CD4-positive, alpha-beta memory T cell (primary cell): Measurements from ENCODE around the gene RALGAPB. TPM values are rescaled to one million over a fixed set of nuclear protein-coding genes. Genes with fewer than 3 reads are reported as not detected.

Source experiments
- CTCF ChIA-PET: fragments of 350-600 bp; sonication (Branson Sonifier 250); formaldehyde crosslinking; loops from one replicate; lab custom pipeline; 2021; ENCODE audit warnings: inconsistent platforms; ENCODE audit not compliant: partially characterized antibody; lab: Charles Lee
- POLR2A ChIA-PET: fragments of 350-600 bp; sonication (Branson Sonifier 250); formaldehyde crosslinking; loops from one replicate; lab custom pipeline; 2021; ENCODE audit not compliant: partially characterized antibody; lab: Charles Lee
- DNase-seq, 5 donors: peaks; one replicate each; pipeline versions ENCODE4 v3.0.0 to v3.0.0-alpha.2; 2020 to 2022; ENCODE audit warnings: mixed read lengths in 1 of 5
- H3K27ac ChIP-seq: one replicate; pipeline ENCODE4 v1.7.0; 2013; ENCODE audit warnings: low read depth, low read length
- H3K27me3 ChIP-seq: 2 replicates; pipeline ENCODE4 v1.7.0; 2013; ENCODE audit warnings: mild to moderate bottlenecking, low read length, moderate library complexity; ENCODE audit not compliant: insufficient read depth
- H3K36me3 ChIP-seq: 2 replicates; pipeline ENCODE4 v1.7.0; 2013; ENCODE audit warnings: mild to moderate bottlenecking, low read length, moderate library complexity; ENCODE audit not compliant: insufficient read depth
- H3K4me1 ChIP-seq: 2 replicates; pipeline ENCODE4 v1.7.0; 2013; ENCODE audit warnings: mild to moderate bottlenecking, low read length, moderate library complexity; ENCODE audit not compliant: insufficient read depth
- H3K4me3 ChIP-seq, 2 donors: one replicate each; pipeline ENCODE4 v1.7.0; 2013; ENCODE audit warnings: low read length in 2 of 2, mild to moderate bottlenecking in 1 of 2
- H3K9me3 ChIP-seq, 2 donors: one replicate each; pipeline ENCODE4 v1.7.0; 2013; ENCODE audit warnings: low read length in 2 of 2, control low read depth in 1 of 2; ENCODE audit not compliant: control insufficient read depth in 1 of 2
- H3K27ac Mint-ChIP-seq, 7 donors: one replicate each; pipeline ENCODE4 v1.8.0; 2020 to 2021; ENCODE audit warnings: mixed read lengths in 7 of 7, mild to moderate bottlenecking in 6 of 7, inconsistent platforms in 3 of 7, moderate library complexity in 3 of 7
- H3K27me3 Mint-ChIP-seq, 2 donors: one replicate each; pipeline ENCODE4 v1.8.0; 2020 to 2021; ENCODE audit warnings: mixed read lengths in 2 of 2
- H3K36me3 Mint-ChIP-seq, 2 donors: one replicate each; pipeline ENCODE4 v1.8.0; 2020 to 2021; ENCODE audit warnings: mixed read lengths in 2 of 2, inconsistent platforms in 1 of 2, mild to moderate bottlenecking in 1 of 2
- H3K4me1 Mint-ChIP-seq, 4 donors: one replicate each; pipeline ENCODE4 v1.8.0; 2020 to 2021; ENCODE audit warnings: mixed read lengths in 4 of 4, mild to moderate bottlenecking in 1 of 4
- H3K4me3 Mint-ChIP-seq, 8 donors: one replicate each; pipeline ENCODE4 v1.8.0; 2020 to 2021; ENCODE audit warnings: mixed read lengths in 8 of 8, mild to moderate bottlenecking in 7 of 8, moderate library complexity in 6 of 8, inconsistent platforms in 3 of 8
- H3K9me3 Mint-ChIP-seq, 8 donors: one replicate each; pipeline ENCODE4 v1.8.0; 2020 to 2021; ENCODE audit warnings: mixed read lengths in 8 of 8, mild to moderate bottlenecking in 5 of 8, inconsistent platforms in 3 of 8, moderate library complexity in 1 of 8
- intact Hi-C: fragments of 100-400 bp; cut with micrococcal nuclease; formaldehyde crosslinking; loops from one replicate; pipeline ENCODE4 v1.15.1; 2023
- polyA plus RNA-seq, 2 donors: library from polyadenylated mRNA; unstranded; fragments of 300-500 nt; fragmentation: Illumina TruSeq; gene quantifications; one replicate each; pipeline ENCODE4 v1.2.3, GENCODE V29; 2021
- total RNA-seq, 2 experiments: library from RNA; stranded (reverse); gene quantifications; one replicate each; pipeline ENCODE4 v1.2.3, GENCODE V29; 2021

RALGAPB gene
- total and polyA plus RNA-seq, 4 experiments from 2014 or later = 9.0 to 57.4 (median 35.2) TPM

GRCh38 chr20:38450412-38450975 lies 22.1 kb upstream of the RALGAPB start:
- H3K27me3 ChIP-seq = no peaks in the 10 kb centered on the region
- Mint-ChIP-seq H3K27ac (peak overlapping the region in 3 of 7 donors; percentile 3 to 49 (median 3)), H3K27me3 (no peaks in the 10 kb centered on the region), H3K9me3 (no peaks in the 10 kb centered on the region), H3K4me1 (peaks cover 8 to 33% (median 20%) of the 10 kb centered on the region in 4 donors), H3K36me3 (peaks cover 23 to 26% of the 10 kb centered on the region in 2 donors), H3K4me3 (peak overlapping the region in 1 of 8 donors; percentile 2)
- H3K9me3 ChIP-seq = no peaks in the 10 kb centered on the region
- DNase-seq = no peak
- ChIA-PET POLR2A (no interaction called here), CTCF (no interaction called here)
- H3K36me3 ChIP-seq = peaks cover 12% of the 10 kb centered on the region
- peaks cover 21% of the 10 kb centered on the region for H3K4me1 ChIP-seq
- H3K4me3 ChIP-seq = no peak overlapping the region
- H3K27ac ChIP-seq = no peak overlapping the region
- intact Hi-C loops = no loop called here

DNA sequence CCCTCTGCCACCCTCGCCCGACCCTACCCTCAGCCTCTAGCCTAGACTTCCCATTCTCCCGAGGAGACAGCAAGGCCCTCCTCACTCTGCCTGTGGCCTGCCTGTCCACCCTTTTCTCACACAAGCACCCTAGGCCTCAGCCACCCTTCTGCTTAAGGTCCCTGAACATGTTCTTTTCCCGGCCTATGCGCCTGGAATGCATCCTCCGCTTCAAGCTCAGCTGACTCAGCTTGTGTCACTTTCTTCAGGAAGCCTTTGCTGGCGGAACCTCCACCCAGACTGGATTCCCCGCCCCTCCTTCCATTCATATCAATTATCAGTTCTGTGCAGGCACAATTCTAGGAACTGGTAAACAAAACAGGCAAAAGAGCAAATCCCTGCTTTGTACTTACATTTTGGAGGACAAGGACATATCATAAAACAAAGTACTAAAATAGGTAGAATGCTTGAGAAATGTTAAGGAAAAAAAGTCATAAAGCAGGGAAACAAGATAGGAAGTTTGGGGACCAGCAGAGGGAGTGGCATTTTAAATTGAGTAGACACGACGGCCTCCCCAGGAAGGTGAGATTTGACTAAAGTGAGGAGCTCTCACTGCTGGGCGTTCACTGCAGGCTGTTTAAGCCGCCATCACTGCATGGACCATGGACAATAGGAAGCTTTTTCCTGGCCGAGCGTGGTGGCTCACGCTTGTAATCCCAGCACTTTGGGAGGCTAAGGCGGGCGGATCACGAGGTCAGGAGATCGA lies 19.6 kb upstream of the RALGAPB start:
- Histone ChIP-seq H3K27ac (no peak overlapping the region), H3K4me1 (no peaks in the 10 kb centered on the region), H3K4me3 (no peak overlapping the region), H3K9me3 (no peaks in the 10 kb centered on the region), H3K36me3 (peaks cover 12% of the 10 kb centered on the region), H3K27me3 (no peaks in the 10 kb centered on the region)
- Mint-ChIP-seq H3K36me3 (peaks cover 23% of the 10 kb centered on the region in 2 donors), H3K9me3 (no peaks in the 10 kb centered on the region), H3K4me3 (no peak overlapping the region), H3K4me1 (peaks cover 4 to 16% (median 5%) of the 10 kb centered on the region in 4 donors), H3K27ac (no peak overlapping the region), H3K27me3 (no peaks in the 10 kb centered on the region)
- ChIA-PET CTCF (interaction anchor here (0.9 to 1.2 kb wide), 3 partner anchors 18 to 21 kb away, joined by 4 to 6 read pairs (median 5); partner anchors contain the start of gene SNHG17), POLR2A (interaction anchor here (1.3 kb wide), 1 partner anchor 18 kb away, joined by 3 read pairs; the partner anchor contains the start of gene SNHG17)
- intact Hi-C loops = no loop called here
- DNase-seq = no peak

DNA sequence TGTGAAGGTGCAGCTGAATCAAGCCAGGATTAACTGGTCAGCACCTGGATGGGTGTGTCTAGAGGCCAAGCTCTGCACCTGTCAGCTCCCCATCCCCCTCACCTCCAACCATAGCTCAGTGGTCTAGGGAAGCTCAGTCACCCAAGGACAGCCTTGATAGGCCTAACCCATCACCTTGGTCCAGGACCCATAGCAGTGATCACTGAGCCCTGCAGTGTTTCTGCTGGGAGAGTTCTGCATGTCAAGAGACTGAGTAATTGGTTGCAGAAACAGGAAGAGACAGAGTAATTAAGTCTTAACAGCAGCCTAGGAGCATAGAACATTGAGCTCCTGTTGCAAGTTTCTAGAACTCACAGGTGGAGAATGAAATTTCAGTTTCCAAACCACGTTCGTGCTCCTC lies 18.7 kb upstream of the RALGAPB start:
- no peak overlapping the region for H3K4me3 Mint-ChIP-seq
- intact Hi-C loops = no loop called here
- H3K27me3 Mint-ChIP-seq = no peaks in the 10 kb centered on the region
- H3K27ac Mint-ChIP-seq = no peak overlapping the region
- H3K36me3 ChIP-seq = peaks cover 12% of the 10 kb centered on the region
- no peaks in the 10 kb centered on the region for H3K4me1 ChIP-seq
- peaks cover 0 to 9% (median under 1%) of the 10 kb centered on the region in 4 donors for H3K4me1 Mint-ChIP-seq
- H3K9me3 ChIP-seq = no peaks in the 10 kb centered on the region
- POLR2A ChIA-PET = interaction anchor here (1.3 kb wide), 1 partner anchor 19 kb away, joined by 3 read pairs; the partner anchor contains the start of gene SNHG17
- no peaks in the 10 kb centered on the region for H3K9me3 Mint-ChIP-seq
- CTCF ChIA-PET = interaction anchor here (1.0 to 1.2 kb wide), 2 partner anchors 19 to 20 kb away, joined by 4 to 6 read pairs; partner anchors contain the start of gene SNHG17
- H3K4me3 ChIP-seq = no peak overlapping the region
- H3K27me3 ChIP-seq = no peaks in the 10 kb centered on the region
- peaks cover 23% of the 10 kb centered on the region in 2 donors for H3K36me3 Mint-ChIP-seq
- no peak overlapping the region for H3K27ac ChIP-seq
- DNase-seq = no peak

DNA sequence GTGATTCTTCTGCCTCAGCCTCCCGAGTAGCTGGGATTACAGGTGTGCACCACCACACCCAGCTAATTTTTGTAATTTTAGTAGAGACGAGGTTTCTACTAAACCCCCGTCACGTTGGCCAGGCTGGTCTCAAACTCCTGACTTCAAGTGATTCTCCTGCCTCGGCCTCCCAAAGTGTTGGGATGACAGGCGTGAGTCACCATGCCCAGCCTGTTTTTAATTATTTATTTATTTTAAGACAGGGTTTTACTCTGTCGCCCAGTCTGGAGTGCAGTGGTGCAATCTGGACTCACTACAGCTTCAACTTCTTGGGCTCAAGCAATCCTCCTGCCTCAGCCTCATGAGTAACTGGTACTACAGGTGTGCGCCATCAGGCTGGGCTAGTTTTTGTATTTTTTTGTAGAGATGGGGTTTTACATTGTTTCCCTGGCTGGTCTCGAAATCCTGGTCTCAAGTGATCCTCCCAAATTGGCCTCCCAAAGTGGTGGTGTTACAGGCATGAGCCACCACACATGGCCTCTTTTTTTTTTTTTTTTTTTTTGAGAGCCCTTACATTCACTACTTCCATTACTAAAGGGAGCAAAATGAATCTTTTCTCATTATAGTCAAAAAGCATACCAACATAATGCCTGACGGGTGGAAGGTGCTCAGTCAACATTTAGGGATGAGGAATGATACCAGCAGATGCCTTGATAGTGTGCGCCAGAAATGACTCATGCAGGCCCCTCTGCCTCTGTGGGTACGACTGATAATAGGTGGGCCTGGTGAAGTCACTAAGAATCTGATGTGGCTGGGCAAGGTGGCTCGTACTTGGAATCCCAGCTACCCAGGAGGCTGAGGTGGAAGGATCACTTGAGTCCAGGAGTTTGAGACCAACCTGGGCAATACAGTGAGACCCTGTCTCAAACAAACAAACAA lies 17.8 kb upstream of the RALGAPB start:
- POLR2A ChIA-PET = interaction anchor here (1.2 kb wide), 1 partner anchor 8 kb away, joined by 3 read pairs; no protein-coding TSS in a partner anchor
- CTCF ChIA-PET = interaction anchor here (1.1 to 1.2 kb wide), 2 partner anchors 9 to 19 kb away, joined by 4 to 6 read pairs; no protein-coding TSS in a partner anchor

DNA sequence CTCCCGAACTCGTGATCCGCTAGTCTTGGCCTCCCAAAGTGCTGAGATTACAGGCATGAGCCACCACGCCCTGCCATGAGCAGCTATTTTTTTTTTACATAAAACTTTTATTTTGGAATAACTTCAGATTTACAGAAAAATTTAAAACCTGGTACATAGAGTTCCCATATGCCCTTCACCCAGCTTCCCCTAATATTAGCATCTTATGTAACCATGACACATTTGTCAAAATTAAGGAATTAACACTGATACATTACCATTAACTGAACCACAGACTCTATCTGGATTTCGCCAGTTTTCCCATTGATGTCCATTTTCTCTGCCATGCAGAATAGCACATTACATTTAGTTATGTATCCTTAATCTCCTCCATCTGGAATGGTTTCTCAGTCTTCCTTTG lies 14.3 kb upstream of the RALGAPB start:
- no peak for DNase-seq
- POLR2A ChIA-PET = no interaction called here
- Mint-ChIP-seq H3K27ac (no peak overlapping the region), H3K27me3 (no peaks in the 10 kb centered on the region), H3K36me3 (no peaks in the 10 kb centered on the region), H3K4me3 (no peak overlapping the region), H3K4me1 (no peaks in the 10 kb centered on the region), H3K9me3 (no peaks in the 10 kb centered on the region)
- H3K27me3 ChIP-seq = no peaks in the 10 kb centered on the region
- H3K4me1 ChIP-seq = no peaks in the 10 kb centered on the region
- intact Hi-C loops = no loop called here
- H3K4me3 ChIP-seq = no peak overlapping the region
- no peaks in the 10 kb centered on the region for H3K9me3 ChIP-seq
- CTCF ChIA-PET = no interaction called here
- H3K27ac ChIP-seq = no peak overlapping the region
- H3K36me3 ChIP-seq = no peaks in the 10 kb centered on the region

More for the DNA sequence above, 17.8 kb upstream of the RALGAPB start:
- Histone ChIP-seq H3K4me1 (no peaks in the 10 kb centered on the region), H3K27me3 (no peaks in the 10 kb centered on the region), H3K36me3 (peaks cover 9% of the 10 kb centered on the region), H3K27ac (no peak overlapping the region), H3K9me3 (no peaks in the 10 kb centered on the region), H3K4me3 (no peak overlapping the region)
- no peaks in the 10 kb centered on the region for H3K27me3 Mint-ChIP-seq
- H3K27ac Mint-ChIP-seq = peak overlapping the region in 1 of 7 donors; percentile 4
- DNase-seq = no peak
- H3K36me3 Mint-ChIP-seq = peaks cover 15 to 16% of the 10 kb centered on the region in 2 donors
- no peaks in the 10 kb centered on the region for H3K9me3 Mint-ChIP-seq
- peaks cover 0 to 5% (median under 1%) of the 10 kb centered on the region in 4 donors for H3K4me1 Mint-ChIP-seq
- no peak overlapping the region for H3K4me3 Mint-ChIP-seq
- intact Hi-C loops = no loop called here

DNA sequence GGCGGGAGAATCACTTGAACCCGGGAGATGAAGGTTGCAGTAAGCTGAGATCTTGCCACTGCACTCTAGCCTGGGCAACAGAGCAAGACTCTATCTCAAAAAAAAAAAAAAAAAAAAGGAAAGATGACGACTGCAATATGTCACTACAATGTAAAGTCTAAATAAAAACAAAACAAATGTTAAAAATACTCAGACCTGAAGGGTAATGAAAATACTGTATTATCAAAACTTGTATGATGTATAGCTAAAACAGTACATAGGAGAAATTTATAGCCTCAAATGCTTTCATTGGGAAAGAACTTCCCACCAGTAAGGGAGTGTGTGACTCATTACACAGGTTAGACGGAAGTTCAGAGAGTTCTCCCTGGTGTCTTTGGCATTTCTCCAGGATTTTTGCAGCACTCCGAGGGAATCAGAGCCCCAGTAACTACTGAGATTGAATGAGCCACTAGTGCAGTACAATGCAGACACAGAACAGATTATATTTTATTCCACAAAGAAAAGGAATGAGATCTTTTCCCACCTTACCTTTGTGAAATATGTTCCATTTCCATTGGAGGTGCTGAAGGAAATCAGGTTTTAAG lies 12.5 kb upstream of the RALGAPB start:
- Histone ChIP-seq H3K4me3 (no peak overlapping the region), H3K36me3 (no peaks in the 10 kb centered on the region), H3K27me3 (no peaks in the 10 kb centered on the region), H3K4me1 (no peaks in the 10 kb centered on the region), H3K9me3 (no peaks in the 10 kb centered on the region), H3K27ac (no peak overlapping the region)
- no peak overlapping the region for H3K27ac Mint-ChIP-seq
- H3K4me1 Mint-ChIP-seq = no peaks in the 10 kb centered on the region
- ChIA-PET CTCF (interaction anchor here (0.7 kb wide), 1 partner anchor 44 kb away, joined by 3 read pairs; no protein-coding TSS in a partner anchor), POLR2A (no interaction called here)
- intact Hi-C loops = no loop called here
- H3K36me3 Mint-ChIP-seq = no peaks in the 10 kb centered on the region
- no peaks in the 10 kb centered on the region for H3K9me3 Mint-ChIP-seq
- no peak for DNase-seq
- H3K27me3 Mint-ChIP-seq = no peaks in the 10 kb centered on the region
- H3K4me3 Mint-ChIP-seq = no peak overlapping the region
